GM19193 (cell line): ENCODE measurements around the gene TANC1.

Experiments used
- POLR2A ChIP-seq: IDR thresholded peaks from 4 replicates; pipeline ENCODE4 v1.6.1; 2011; ENCODE audit not compliant: insufficient read depth, insufficient read length; ENCODE audit errors: extremely low read depth

The TANC1 gene

GRCh38 chr2:159246325-159246988 is 278.0 kb downstream of the TANC1 start:
- no peak for TF ChIP-seq POLR2A

DNA sequence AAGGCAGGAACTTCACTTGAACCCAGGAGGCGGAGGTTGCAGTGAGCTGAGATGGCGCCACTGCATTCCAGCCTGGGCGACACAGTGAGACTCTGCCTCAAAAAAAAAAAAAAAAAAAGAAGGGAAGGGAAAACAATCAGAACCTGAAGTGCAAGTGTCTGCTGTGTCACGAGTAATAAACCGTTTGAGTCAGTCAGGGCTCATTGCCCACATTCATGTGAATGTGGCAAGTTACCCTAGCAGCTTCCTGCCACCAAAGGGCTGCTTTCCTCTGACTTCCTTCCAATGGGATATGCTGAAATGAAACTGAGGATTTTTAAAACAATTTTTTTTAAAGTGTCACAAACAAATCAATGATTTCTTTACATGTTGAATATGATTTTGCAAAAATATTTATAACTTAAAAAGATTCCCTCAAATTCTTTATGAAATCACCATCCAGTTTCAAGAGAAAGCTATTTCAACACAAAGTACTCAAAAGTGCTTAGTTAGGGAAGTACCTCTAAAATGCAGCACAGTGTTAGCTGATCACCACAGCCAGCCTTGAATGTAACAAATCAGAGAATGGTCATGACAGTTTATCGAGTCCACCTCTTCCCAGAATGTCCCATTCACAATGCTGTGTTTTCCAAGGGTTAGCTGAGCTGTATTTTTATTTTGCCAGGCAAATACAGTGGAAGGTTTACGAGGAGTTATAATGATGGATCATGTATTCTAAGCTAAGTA is 281.7 kb downstream of the TANC1 start:
- no peak for TF ChIP-seq POLR2A

GRCh38 chr2:159251296-159252173 is 283.1 kb downstream of the TANC1 start:
- no peak for TF ChIP-seq POLR2A

- TF ChIP-seq POLR2A = no peak
Observed at GRCh38 chr2:159252905-159253304, 284.5 kb downstream of the TANC1 start.

GRCh38 chr2:159256159-159256558 is 287.7 kb downstream of the TANC1 start:
- no peak for TF ChIP-seq POLR2A

- no peak for TF ChIP-seq POLR2A
Observed at GRCh38 chr2:159262226-159262625, 293.8 kb downstream of the TANC1 start.

DNA sequence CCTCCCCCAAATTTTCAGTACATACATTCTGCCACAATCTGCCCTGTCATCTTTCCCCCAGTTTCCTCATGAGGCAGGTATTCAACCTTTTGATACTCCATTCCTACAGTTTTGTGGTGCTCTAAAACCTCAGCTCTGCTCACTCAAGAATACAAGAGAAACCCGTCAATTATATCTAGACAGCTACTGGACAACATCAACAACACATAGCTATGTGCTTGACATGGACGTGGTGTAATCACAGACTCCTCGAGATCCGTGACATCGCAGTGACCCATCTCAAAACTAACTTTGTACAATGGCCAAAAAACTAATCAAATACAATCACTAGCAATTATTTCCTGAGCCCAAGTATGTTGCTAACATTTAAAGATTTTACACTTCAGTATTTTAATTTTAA is 294.5 kb downstream of the TANC1 start:
- TF ChIP-seq POLR2A = no peak

DNA sequence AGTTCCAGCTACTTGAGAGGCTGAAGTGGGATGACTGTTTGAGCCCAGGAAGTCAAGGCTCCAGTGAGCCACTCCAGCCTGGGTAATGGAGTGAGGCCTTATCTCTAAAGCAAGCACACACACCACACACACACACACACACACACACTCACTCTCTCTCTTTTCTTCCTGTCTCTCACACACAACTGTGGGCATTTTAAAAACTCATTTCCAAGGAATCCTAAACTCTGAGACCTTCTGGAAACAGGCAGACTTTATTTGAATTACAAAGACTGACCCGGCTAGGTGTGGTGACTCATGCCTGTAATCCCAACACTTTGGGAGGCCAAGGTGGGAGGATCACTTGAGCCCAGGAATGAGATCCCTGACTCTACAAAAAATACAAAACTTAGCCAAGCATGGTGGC is 296.7 kb downstream of the TANC1 start:
- no peak for TF ChIP-seq POLR2A

- TF ChIP-seq POLR2A = no peak
Observed at GRCh38 chr2:159266554-159266953, 298.1 kb downstream of the TANC1 start.

GRCh38 chr2:159267921-159268320 is 299.5 kb downstream of the TANC1 start:
- no peak for TF ChIP-seq POLR2A

GRCh38 chr2:159270744-159271379 is 302.4 kb downstream of the TANC1 start:
- TF ChIP-seq POLR2A = no peak

- no peak for TF ChIP-seq POLR2A
Observed at GRCh38 chr2:159272156-159272555, 303.7 kb downstream of the TANC1 start.

DNA sequence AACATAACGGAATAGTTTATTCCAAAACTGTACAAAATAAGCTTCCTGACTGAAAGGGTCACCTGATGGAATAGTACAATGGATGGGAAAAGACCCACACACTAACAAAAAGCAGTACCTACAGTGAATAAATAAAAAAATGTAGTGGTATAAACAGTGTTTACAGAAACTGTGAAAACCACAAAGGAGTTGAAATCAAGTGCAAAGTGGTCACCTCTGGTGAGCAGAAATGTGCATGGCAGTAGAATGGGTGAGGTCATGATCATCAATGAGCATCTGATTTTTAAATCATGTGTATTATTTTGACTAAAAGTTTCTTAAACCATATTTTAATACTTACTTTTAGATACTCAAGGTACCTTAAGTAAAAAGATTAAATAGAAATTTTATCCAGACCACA is 306.7 kb downstream of the TANC1 start:
- TF ChIP-seq POLR2A = no peak

- no peak for TF ChIP-seq POLR2A
Observed at GRCh38 chr2:159279700-159280099, 311.3 kb downstream of the TANC1 start.

DNA sequence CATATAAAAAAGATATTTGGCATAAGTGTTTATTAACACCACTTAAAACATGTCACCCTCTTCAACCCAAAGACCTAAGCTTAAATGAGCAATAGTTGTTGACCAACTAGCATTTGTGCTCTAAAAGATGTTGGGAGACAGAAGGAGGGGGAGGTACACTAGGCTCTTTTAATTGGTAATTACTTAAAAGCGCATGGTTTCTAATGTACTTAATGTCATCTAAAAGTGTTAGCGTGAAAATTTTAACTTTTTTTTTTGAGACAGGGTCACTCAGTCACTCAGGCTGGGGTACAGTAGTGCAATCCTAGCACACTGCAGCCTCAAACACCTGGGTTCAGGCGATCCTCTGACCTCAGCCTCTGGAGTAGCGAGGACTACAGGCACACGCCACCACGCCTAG is 312.6 kb downstream of the TANC1 start:
- no peak for TF ChIP-seq POLR2A
